Activated CD8-positive, alpha-beta memory T cell treated with anti-CD3 and anti-CD28 coated beads for 36 hours (primary cell): ENCODE results near the gene TNN. TPM values are rescaled to one million over a fixed set of nuclear protein-coding genes. Genes with fewer than 3 reads are reported as not detected.
"Not testable (repeated sequence)": the region's sequence is repeated elsewhere in the genome, so short reads cannot be mapped to it uniquely, and the experiment has no call there.

ENCODE experiments used
- CTCF ChIA-PET: fragments of 350-600 bp; sonication (Branson Sonifier 250); formaldehyde crosslinking; loops from one replicate; lab custom pipeline; 2021; ENCODE audit warnings: antibody characterized with exemption; lab: Charles Lee
- POLR2A ChIA-PET: fragments of 350-600 bp; sonication (Branson Sonifier 250); formaldehyde crosslinking; loops from one replicate; lab custom pipeline; 2021; ENCODE audit warnings: antibody characterized with exemption; lab: Charles Lee
- total RNA-seq, 2 experiments: library from RNA; stranded (reverse); gene quantifications; one replicate each; pipeline ENCODE4 v1.2.3, GENCODE V29; 2021

The TNN gene
- total RNA-seq, 2 experiments from 2014 or later: 0.04 TPM; not detected in 1

DNA sequence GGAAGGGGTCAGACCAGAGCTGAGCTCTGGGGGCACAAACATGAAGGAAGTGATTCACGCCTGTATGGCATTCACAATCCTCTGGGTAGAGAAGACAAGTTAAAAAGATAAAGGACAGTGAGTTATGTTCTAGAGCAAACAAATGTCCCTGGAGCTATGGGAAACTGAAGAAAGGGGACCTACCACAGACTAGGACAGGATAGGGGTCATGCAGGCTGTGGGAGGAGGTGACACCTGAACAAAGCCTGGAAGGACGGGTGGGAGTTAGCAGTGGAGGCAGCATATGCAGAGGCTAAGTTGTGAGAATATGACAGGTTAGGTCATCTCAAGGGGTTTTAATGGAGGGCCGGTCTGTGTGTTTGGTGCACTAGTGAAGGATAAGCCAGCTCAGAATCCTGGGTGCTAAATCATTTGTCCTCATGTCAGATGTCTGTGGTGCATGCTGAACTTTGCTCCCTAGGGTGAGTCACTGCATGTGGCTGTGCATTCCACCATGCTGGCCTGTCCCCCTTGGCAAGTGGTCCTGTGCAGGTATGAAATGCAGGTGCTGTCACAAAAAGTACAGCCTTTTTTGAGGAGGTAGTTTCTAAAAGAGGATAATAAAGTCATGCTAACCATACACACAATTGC lies 28.5 kb downstream of the TNN start:
- CTCF ChIA-PET: no interaction called here

DNA sequence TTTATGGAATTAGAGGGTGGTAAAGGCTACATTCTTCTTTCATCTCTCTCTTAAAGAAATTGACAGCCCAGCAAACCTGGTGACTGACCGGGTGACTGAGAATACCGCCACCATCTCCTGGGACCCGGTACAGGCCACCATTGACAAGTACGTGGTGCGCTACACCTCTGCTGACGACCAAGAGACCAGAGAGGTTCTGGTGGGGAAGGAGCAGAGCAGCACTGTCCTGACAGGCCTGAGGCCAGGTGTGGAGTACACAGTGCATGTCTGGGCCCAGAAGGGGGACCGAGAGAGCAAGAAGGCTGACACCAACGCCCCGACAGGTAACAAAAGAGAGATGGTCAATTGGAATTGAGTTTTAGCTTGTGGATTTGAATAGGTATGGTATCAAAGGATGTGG lies 29.7 kb downstream of the TNN start:
- ChIA-PET POLR2A (no interaction called here), CTCF (interaction anchor here (1.0 kb wide), 1 partner anchor 23 kb away, joined by 3 read pairs; no protein-coding TSS in a partner anchor)

More for the DNA sequence above, 28.5 kb downstream of the TNN start:
- POLR2A ChIA-PET: no interaction called here

DNA sequence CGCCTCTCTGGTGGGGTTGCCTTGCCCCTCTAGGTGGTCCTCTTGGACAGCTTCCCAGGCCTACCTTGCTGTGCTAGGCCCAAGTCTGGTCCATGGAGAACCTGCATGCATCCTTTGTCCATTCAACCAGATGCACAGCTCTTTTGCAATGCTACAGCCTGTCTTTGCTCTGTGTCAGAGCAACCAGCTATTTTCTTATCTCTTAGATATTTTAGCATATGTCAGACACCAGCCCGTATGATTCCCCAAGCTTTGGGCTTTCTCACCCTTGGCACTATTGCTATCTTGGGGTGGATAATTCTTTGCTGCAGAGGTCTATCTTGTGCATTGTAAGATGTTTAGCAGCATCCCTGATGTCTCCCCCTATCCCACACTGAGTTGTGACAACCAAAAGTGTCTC lies 32.3 kb downstream of the TNN start:
- ChIA-PET CTCF (no interaction called here), POLR2A (no interaction called here)

DNA sequence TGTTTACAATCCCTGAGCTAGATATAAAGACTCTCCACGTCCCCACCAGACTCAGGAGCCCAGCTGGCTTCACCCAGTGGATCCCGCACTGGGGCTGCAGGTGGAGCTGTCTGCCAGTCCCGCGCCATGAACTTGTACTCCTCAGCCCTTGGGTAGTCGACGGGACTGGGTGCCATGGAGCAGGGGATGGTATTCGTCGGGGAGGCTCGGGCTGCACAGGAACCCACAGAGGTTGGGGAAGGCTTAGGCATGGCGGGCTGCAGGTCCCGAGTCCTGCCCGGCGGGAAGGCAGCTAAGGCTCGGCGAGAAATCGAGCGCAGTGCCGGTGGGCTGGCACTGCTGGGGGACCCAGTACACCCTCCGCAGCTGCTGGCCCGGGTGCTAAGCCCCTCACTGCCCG lies 34.5 kb downstream of the TNN start:
- CTCF ChIA-PET, POLR2A ChIA-PET: not testable (repeated sequence)

DNA sequence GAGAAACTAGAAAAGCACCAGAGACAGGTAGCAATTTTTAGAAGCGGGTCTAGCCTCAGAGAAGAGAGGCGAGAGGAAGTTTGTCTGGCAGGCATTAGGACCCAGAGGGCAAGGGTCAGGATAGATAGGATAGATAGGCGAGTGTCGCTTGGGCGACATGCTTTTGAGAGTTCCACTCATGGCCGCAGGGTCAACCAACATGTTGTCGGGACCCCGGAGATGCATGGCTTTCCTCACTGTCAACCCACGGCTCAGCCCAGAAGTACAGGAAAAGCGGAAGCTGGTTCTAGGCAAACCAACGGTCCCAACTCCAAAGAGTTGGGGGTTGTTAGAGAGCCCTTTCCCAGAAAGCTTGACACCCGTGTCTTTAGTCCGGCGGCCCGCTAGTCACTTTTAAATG lies 38.9 kb downstream of the TNN start:
- CTCF ChIA-PET, POLR2A ChIA-PET: not testable (repeated sequence)

DNA sequence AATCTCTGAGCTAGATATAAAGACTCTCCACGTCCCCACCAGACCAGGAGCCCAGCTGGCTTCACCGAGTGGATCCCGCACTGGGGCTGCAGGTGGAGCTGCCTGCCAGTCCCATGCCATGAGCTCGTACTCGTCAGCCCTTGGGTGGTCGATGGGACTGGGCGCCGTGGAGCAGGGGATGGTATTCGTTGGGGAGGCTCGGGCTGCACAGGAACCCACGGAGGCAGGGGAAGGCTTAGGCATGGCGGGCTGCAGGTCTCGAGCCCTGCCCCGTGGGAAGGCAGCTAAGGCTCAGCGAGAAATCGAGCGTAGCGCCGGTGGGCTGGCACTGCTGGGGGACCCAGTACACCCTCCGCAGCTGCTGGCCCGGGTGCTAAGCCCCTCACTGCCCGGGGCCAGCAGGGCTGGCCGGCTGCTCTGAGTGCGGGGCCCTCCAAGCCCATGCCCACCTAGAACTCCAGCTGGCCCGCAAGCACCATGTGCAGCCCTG lies 40.7 kb downstream of the TNN start:
- POLR2A ChIA-PET, CTCF ChIA-PET: not testable (repeated sequence)

DNA sequence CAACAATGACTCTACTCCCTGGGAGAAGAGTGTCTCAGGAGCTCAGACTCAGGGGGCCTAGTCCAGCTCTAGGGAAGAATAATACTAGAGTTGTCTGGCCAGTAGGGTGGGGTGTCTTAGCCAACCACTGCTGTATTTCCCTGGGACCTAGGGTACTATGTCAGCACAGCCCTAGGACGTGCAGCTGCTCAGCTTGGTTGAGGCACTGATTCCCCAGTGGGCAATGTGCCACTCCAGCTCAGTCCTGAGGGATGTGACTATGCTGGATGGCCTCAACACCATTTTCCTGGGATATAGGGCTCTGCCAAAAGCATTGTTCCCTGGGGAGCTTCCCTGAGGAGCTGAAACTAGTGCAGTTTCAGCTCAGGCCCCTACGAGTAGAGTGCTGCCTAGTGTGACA lies 47.4 kb downstream of the TNN start:
- POLR2A ChIA-PET: no interaction called here
- CTCF ChIA-PET: interaction anchor here (0.5 kb wide), 1 partner anchor 100 kb away, joined by 4 read pairs; no protein-coding TSS in a partner anchor

DNA sequence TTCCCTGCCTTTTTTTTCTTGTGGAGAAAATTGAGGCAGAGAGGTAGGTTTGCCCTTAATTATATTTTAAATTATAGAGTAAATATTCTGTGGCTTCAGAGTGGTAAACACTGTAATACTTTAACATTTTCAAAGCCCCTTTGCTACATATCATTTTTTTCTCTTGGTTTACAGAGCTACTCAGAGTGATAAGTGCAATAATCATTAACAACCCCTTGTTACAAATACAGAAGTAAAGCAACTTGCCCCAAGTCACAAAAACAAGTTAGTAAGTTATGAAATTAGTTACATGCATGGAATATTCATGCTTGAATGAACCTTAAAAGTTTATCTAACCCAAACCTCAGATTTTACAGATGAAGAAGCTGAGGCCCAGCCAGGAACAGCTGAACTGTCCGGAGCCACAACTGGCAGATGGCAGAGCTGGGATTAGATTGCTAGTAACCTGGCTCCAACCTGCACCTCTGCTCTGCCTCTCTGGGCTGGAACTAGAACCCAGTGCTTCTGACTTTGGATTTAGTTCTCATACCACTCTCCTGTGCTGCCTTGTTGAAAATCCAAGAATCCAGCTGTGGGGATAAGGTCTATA lies 48.7 kb downstream of the TNN start:
- POLR2A ChIA-PET: interaction anchor here (0.6 kb wide), 1 partner anchor 187 kb away, joined by 4 read pairs; no protein-coding TSS in a partner anchor
- CTCF ChIA-PET: no interaction called here

DNA sequence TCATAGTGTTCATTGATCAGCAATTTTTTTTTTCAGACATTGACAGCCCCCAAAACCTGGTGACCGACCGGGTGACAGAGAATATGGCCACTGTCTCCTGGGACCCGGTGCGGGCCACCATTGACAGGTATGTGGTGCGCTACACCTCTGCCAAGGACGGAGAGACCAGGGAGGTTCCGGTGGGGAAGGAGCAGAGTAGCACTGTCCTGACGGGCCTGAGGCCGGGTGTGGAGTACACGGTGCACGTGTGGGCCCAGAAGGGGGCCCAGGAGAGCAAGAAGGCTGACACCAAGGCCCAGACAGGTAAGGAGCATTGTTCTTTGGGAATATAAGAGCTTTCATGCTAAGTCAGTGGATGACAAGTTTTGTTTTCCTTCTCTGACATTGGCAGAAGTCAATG lies 49.3 kb downstream of the TNN start:
- POLR2A ChIA-PET: no interaction called here
- CTCF ChIA-PET: no interaction called here

DNA sequence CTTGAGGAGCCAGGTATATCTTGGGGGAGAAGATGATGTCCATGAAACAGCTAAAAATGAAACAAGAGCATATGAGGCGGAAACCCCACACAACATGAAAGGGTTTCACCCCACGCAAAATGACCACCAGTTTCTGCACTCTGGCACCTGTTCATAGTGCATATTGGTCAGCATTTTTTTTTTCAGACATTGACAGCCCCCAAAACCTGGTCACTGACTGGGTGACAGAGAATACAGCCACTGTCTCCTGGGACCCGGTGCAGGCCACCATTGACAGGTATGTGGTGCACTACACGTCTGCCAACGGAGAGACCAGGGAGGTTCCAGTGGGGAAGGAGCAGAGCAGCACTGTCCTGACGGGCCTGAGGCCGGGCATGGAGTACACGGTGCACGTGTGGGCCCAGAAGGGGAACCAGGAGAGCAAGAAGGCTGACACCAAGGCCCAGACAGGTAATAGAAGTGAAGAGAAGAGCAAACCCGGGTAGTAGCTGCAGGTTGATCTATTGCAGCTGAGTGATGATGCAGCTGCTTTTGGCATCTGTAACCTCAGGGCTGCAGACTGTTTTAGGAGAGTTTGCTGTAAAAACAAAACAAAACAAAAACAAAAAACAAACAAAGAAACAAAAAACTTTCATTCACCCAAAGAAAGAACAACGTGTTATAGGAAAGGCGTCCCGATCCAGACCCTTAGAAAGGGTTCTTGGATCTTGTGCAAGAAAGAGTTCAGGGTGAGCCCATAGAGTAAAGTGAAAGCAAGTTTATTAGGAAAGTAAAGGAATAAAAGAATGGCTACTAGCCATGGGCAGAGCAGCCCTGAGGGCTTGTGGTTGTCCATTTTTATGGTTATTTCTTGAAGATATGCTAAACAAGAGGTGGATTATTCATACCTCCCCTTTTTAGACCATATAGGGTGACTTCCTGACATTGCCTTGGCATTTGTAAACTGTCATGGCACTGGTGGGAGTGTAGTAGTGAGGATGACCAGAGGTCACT lies 51.0 kb downstream of the TNN start:
- POLR2A ChIA-PET: no interaction called here
- CTCF ChIA-PET: no interaction called here

DNA sequence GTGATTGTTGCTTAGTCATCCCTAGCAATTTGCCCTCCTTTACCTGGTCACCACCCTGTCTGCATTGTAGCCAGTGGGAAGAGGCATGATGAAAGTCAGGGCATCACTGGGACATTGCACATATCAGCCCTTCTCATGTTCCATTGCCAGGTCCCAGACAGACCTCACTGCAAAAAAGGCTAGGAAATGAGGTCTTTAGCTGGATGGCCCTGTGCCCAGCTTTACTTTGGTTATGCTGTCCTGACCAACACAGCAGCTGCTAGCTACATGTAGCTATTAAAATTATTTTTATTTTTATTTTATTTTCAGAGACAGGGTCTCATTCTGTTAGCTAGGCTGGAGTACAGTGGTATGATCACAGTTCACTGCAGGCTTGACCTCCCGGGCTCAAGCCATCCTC lies 52.9 kb downstream of the TNN start:
- CTCF ChIA-PET: interaction anchor here (1.2 kb wide), 1 partner anchor 23 kb away, joined by 3 read pairs; no protein-coding TSS in a partner anchor

DNA sequence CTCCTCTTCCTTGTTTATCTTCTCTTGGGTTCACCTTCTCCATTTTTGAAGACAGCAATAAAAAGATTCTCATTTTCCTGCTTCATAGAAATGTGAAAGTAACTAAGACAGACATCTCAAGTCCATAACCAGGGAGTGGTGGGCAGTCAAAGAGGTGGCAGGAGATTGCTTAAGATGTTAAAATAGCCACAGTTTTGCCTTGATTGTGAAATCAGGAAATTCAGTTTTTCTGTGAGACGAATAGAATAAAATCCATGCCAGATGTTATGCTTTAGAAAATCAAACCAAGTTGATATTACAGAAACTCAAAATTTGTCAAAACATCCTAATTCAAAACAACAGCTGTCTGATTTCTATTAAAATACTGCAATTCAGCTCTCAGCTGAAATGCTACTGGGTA lies 57.2 kb downstream of the TNN start:
- POLR2A ChIA-PET: interaction anchor here (1.1 kb wide), 1 partner anchor 95 kb away, joined by 4 read pairs; no protein-coding TSS in a partner anchor
- CTCF ChIA-PET: interaction anchor here (0.7 to 3.9 kb wide), 10 partner anchors 14 to 103 kb away, joined by 3 to 25 read pairs (median 4); no protein-coding TSS in a partner anchor

More for the DNA sequence above, 52.9 kb downstream of the TNN start:
- POLR2A ChIA-PET: no interaction called here

DNA sequence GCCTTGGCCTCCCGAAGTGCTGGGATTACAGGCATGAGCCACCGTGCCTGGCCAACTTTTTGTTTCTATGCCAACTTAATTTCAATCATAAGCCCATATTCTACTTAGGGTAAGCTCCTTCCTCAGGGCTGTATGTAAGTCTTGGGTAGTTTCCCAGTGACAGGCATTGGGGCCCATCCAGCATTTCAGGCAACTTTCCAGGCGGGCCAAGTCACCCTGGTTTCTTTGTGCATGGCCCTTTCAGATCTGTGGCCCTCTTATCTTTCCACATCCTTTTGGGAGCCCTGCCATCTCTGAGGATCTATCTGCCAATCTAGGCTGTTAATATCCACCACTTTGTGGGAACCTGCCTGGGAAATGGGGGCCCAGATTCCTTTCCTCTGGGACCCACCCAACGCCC lies 58.7 kb downstream of the TNN start:
- ChIA-PET POLR2A (no interaction called here), CTCF (interaction anchor here (2.4 to 3.9 kb wide), 2 partner anchors 95 to 97 kb away, joined by 10 to 15 read pairs; no protein-coding TSS in a partner anchor)

DNA sequence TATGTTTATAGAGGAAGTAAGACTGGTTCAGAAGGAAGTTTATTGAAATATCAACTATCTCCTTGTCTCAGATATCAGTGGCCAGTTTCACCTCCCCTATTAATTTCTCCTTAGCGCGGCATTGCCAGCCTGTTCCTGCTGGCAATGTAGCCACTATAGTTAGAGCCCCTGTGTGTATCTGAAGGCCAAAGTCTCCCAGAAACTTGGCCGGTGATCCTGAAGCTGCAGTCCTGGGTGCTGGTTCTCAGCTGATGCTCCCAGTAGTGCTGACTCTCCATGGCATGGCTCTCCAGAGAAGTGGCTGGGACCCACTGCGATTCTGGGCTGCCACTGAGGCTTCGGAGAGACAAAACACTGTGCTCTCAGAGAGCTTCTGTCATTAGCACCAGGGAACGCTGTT lies 59.9 kb downstream of the TNN start:
- CTCF ChIA-PET: interaction anchor here (2.4 to 3.9 kb wide), 2 partner anchors 96 to 98 kb away, joined by 10 to 15 read pairs; no protein-coding TSS in a partner anchor

DNA sequence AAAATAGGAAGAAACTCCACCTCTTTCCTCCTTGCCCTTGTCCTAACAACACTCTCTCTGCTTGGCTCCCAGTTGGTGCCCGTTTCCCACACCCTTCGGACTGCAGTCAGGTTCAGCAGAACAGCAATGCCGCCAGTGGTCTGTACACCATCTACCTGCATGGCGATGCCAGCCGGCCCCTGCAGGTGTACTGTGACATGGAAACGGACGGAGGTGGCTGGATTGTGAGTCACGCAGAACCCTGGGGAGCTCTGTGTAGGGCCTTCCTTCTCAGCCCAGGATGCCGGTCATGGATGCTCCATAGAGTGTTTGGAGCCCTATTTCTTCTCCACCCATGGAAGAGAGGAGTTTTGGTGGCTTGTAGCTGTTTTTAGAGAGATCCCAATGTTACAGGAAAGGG lies 60.9 kb downstream of the TNN start:
- POLR2A ChIA-PET: no interaction called here
- CTCF ChIA-PET: interaction anchor here (2.4 kb wide), 1 partner anchor 99 kb away, joined by 10 read pairs; no protein-coding TSS in a partner anchor

More for the DNA sequence above, 59.9 kb downstream of the TNN start:
- POLR2A ChIA-PET: no interaction called here

DNA sequence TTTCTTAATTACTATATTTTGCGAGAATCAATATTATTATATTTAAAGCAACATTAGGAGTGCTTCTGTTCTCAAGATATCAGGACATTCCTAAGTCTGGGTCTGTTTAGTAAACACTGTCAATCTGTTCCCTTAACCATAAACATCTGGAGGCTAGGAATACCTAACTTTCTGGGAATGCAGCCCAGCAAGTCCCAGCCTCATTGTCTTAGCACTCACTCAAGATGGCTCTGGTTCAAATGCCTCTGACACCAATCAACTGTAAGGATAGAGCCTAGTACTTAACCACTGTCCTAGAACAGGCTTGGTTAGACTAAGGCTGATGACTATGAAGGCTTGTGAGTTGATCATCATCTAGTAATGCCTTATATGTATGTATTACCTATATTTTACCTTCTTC lies 61.5 kb downstream of the TNN start:
- CTCF ChIA-PET: no interaction called here

DNA sequence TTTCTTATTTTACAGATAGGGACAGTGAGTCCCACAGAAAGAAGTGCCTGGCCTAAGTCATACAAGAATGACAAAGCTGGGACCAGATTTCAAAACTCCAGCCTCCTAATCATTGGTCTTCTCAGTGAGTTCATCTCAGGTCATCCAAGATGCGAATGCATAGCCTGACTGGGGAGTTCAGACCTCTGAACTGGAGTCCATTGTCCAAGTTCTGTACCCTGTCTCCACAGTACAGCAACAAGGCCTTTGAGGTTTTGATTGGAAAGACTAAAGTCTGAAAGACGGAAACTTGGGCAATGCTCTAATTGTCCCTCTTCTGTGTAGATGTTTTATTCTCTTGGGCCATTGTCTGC lies 62.0 kb downstream of the TNN start:
- ChIA-PET POLR2A (no interaction called here), CTCF (no interaction called here)

More for the DNA sequence above, 61.5 kb downstream of the TNN start:
- POLR2A ChIA-PET: no interaction called here

DNA sequence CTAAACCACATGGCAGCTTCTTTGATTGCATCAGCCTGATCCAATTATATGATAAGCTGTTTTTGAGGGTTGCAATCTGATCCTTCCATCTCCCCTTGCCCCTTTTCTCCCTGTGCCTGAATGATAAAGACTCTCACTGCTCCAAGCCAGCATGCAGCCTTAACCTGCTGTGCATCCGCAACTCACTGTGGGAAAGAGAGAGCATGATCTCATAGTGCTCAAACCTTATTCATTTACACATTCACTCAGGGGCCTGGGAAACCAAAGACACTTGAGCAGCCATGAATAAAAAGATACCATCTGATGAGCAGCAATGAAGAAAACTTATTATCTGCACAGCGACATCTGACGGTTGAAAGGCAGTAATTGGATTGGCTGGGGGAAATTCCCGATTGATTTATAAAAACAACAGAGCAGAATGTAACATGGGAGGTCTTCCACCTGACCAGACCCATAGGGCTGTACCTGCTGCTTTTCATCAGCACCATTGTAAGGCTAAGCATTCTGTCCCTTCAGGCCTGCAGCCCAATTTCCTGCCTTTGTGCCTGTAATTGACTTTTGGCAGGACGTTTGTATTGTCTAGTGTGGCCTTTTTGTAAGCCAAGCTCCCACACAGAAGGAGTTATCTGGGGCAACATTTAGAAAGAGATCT lies 62.5 kb downstream of the TNN start:
- ChIA-PET CTCF (no interaction called here), POLR2A (no interaction called here)

DNA sequence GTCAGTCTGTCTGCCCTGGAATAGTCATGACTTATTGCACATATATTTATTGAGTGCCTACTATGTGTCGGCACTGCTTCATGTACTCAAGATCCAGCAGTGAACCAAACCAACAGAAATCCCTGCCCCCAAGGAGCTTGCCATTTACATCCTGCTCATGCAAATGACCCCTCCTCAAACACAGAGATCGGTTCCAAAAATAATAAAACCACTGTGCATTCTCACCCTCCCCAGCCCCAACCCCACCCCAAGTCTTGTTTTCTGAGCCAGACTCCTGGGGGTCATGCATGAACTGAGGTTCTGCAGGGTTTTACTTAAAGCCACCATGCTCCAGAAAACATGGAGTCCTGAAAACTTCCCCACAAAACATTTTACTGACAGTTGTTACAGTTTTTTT lies 63.0 kb downstream of the TNN start:
- ChIA-PET CTCF (no interaction called here), POLR2A (no interaction called here)
